IMR-90 (cell line): ENCODE data around the gene SLC16A2. TPM values are rescaled to one million over a fixed set of nuclear protein-coding genes. Genes with fewer than 3 reads are reported as not detected.

ENCODE experiments used
- ATAC-seq: fragments of 200-7000 bp; cut with Tn5 transposase; 2 replicates; pipeline ENCODE4 v1.9.1; 2020; ENCODE audit warnings: low read depth, mild to moderate bottlenecking, moderate library complexity
- BruUV-seq: library from RNA; stranded (reverse); fragments of 400-500 nt; replicated peaks from 2 replicates; lab custom pipeline; 2021; lab: Mats Ljungman, UMichigan
- CTCF ChIA-PET: fragments of 300-600 bp; formaldehyde crosslinking; extraction: SDS; loops from one replicate; lab custom pipeline; 2021; ENCODE audit warnings: antibody characterized with exemption; lab: Yijun Ruan, JAX
- POLR2A ChIA-PET: fragments of 300-600 bp; sonication (Branson Sonifier 250); formaldehyde crosslinking; loops from one replicate; lab custom pipeline; 2022; ENCODE audit warnings: antibody characterized with exemption; ENCODE audit not compliant: unreplicated experiment; lab: Charles Lee
- DNase-seq: peaks from one replicate; pipeline ENCODE4 v3.0.0; 2013
- H2AFZ ChIP-seq: replicated peaks from 2 replicates; pipeline ENCODE3; 2013; ENCODE audit warnings: low read length, mild to moderate bottlenecking; ENCODE audit not compliant: poor library complexity
- H2AK5ac ChIP-seq: 2 replicates; pipeline ENCODE4 v1.6.1; 2013; ENCODE audit warnings: low read depth, low read length, inconsistent platforms
- H2AK9ac ChIP-seq: replicated peaks from 2 replicates; pipeline ENCODE3; 2013; ENCODE audit warnings: mild to moderate bottlenecking, low read depth, low read length, moderate library complexity; ENCODE audit not compliant: poor library complexity
- H2BK120ac ChIP-seq: 2 replicates; pipeline ENCODE4 v1.6.1; 2013; ENCODE audit warnings: low read depth, low read length, inconsistent platforms
- H2BK15ac ChIP-seq: 3 replicates; pipeline ENCODE4 v1.6.1; 2013; ENCODE audit warnings: low read depth, low read length, inconsistent platforms
- H2BK20ac ChIP-seq: 2 replicates; pipeline ENCODE4 v1.6.1; 2013; ENCODE audit warnings: low read depth, mild to moderate bottlenecking, inconsistent platforms, low read length, moderate library complexity
- H2BK5ac ChIP-seq: 2 replicates; pipeline ENCODE4 v1.6.1; 2013; ENCODE audit warnings: mild to moderate bottlenecking, low read depth, low read length, inconsistent platforms; ENCODE audit not compliant: poor library complexity, severe bottlenecking
- H3K14ac ChIP-seq: replicated peaks from 2 replicates; pipeline ENCODE4 v1.6.1; 2013; ENCODE audit warnings: low read depth, low read length, inconsistent platforms
- H3K18ac ChIP-seq: 2 replicates; pipeline ENCODE4 v1.6.1; 2013; ENCODE audit warnings: low read depth, low read length, control low read depth
- H3K23ac ChIP-seq: 2 replicates; pipeline ENCODE4 v1.6.1; 2013; ENCODE audit warnings: low read depth, low read length, inconsistent platforms
- H3K27ac ChIP-seq: 2 replicates; pipeline ENCODE4 v1.5.1; 2013; ENCODE audit warnings: mild to moderate bottlenecking, control low read depth, low read length; ENCODE audit not compliant: insufficient read depth
- H3K27me3 ChIP-seq: 2 replicates; pipeline ENCODE4 v1.6.1; 2013; ENCODE audit warnings: low read length; ENCODE audit not compliant: control insufficient read depth, insufficient read depth
- H3K36me3 ChIP-seq: 2 replicates; pipeline ENCODE4 v1.6.1; 2013; ENCODE audit warnings: low read length, mixed read lengths; ENCODE audit not compliant: control insufficient read depth, insufficient read depth
- H3K4ac ChIP-seq: 2 replicates; pipeline ENCODE4 v1.6.1; 2013; ENCODE audit warnings: low read depth, low read length, inconsistent platforms
- H3K4me1 ChIP-seq: 2 replicates; pipeline ENCODE4 v1.6.1; 2013; ENCODE audit warnings: low read length, mixed read lengths; ENCODE audit not compliant: control insufficient read depth, insufficient read depth
- H3K4me2 ChIP-seq: 2 replicates; pipeline ENCODE4 v1.6.1; 2013; ENCODE audit warnings: low read depth, mild to moderate bottlenecking, control low read depth, low read length, moderate library complexity
- H3K4me3 ChIP-seq: 2 replicates; pipeline ENCODE4 v1.5.1; 2013; ENCODE audit warnings: low read depth, mild to moderate bottlenecking, control low read depth, low read length, moderate library complexity; ENCODE audit not compliant: insufficient read depth
- H3K56ac ChIP-seq: 2 replicates; pipeline ENCODE4 v1.6.1; 2013; ENCODE audit warnings: low read length, inconsistent platforms; ENCODE audit not compliant: insufficient read depth; ENCODE audit errors: extremely low read depth
- H3K79me1 ChIP-seq, 2 experiments: 2 replicates each; pipeline ENCODE4 v1.6.1; 2013; ENCODE audit warnings: low read length in 2 of 2, inconsistent platforms in 1 of 2, low read depth in 1 of 2
- H3K9ac ChIP-seq: 2 replicates; pipeline ENCODE4 v1.6.1; 2013; ENCODE audit warnings: low read depth, low read length, control low read depth
- H3K9me1 ChIP-seq: 2 replicates; pipeline ENCODE4 v1.6.1; 2013; ENCODE audit warnings: low read length, inconsistent platforms; ENCODE audit not compliant: insufficient read depth
- H3K9me3 ChIP-seq: 2 replicates; pipeline ENCODE4 v1.6.1; 2013; ENCODE audit warnings: low read length; ENCODE audit not compliant: control insufficient read depth, insufficient read depth
- H4K20me1 ChIP-seq: 2 replicates; pipeline ENCODE4 v1.6.1; 2013; ENCODE audit warnings: low read length, inconsistent platforms; ENCODE audit not compliant: insufficient read depth
- H4K5ac ChIP-seq: 2 replicates; pipeline ENCODE4 v1.6.1; 2013; ENCODE audit warnings: mild to moderate bottlenecking, low read depth, low read length, control low read depth
- H4K8ac ChIP-seq, 2 experiments: 2 replicates each; pipeline ENCODE4 v1.6.1; 2013; ENCODE audit warnings: low read depth in 2 of 2, low read length in 2 of 2, control low read depth in 1 of 2, inconsistent platforms in 1 of 2
- H4K91ac ChIP-seq: 2 replicates; pipeline ENCODE4 v1.6.1; 2013; ENCODE audit warnings: low read depth, low read length, inconsistent platforms; ENCODE audit not compliant: insufficient read depth
- BHLHE40 ChIP-seq: fragments of 150-350 bp; IDR thresholded peaks from 2 replicates; pipeline ENCODE4 v1.6.1; 2016; ENCODE audit warnings: mild to moderate bottlenecking, low read depth, low read length
- CEBPB ChIP-seq: IDR thresholded peaks from 2 replicates; pipeline ENCODE4 v1.6.1; 2012; ENCODE audit warnings: low read depth, low read length, improper control_type of control experiment
- MAFK ChIP-seq: IDR thresholded peaks from 2 replicates; pipeline ENCODE4 v1.6.1; 2012; ENCODE audit warnings: low read depth, low read length, improper control_type of control experiment
- MAZ ChIP-seq: IDR thresholded peaks from 2 replicates; pipeline ENCODE4 v1.6.1; 2012; ENCODE audit warnings: low read depth, mild to moderate bottlenecking, low read length, improper control_type of control experiment, moderate library complexity, borderline replicate concordance
- MXI1 ChIP-seq: IDR thresholded peaks from 2 replicates; pipeline ENCODE4 v1.6.1; 2012; ENCODE audit warnings: low read depth, mild to moderate bottlenecking, low read length, moderate library complexity, borderline replicate concordance
- NFE2L2 ChIP-seq: fragments of 150-350 bp; IDR thresholded peaks from 2 replicates; pipeline ENCODE4 v1.6.1; 2016; ENCODE audit warnings: low read depth, mild to moderate bottlenecking, low read length
- POLR2A ChIP-seq: IDR thresholded peaks from 2 replicates; pipeline ENCODE4 v1.6.1; 2012; ENCODE audit warnings: mild to moderate bottlenecking, low read depth, low read length
- RCOR1 ChIP-seq: IDR thresholded peaks from 2 replicates; pipeline ENCODE4 v1.6.1; 2012; ENCODE audit warnings: mild to moderate bottlenecking, low read length, improper control_type of control experiment; ENCODE audit not compliant: insufficient replicate concordance
- SMC3 ChIP-seq: fragments of 150-350 bp; IDR thresholded peaks from 2 replicates; pipeline ENCODE4 v1.6.1; 2016; ENCODE audit warnings: low read depth, mild to moderate bottlenecking, antibody characterized with exemption, low read length, moderate library complexity
- WGBS, 2 experiments: methylation state at CpG; one replicate each; pipeline versions ENCODE4 v1.1.5 to v1.1.7; 2013; ENCODE audit warnings: missing lambda C conversion rate in 2 of 2; ENCODE audit not compliant: insufficient read length in 1 of 2; ENCODE audit errors: extremely low coverage in 2 of 2; 5-methylcytosine and 5-hydroxymethylcytosine counted together
- dilution Hi-C: fragments of 300-500 bp; cut with HindIII; formaldehyde crosslinking; loops from one replicate; pipeline ENCODE4 v1.14.3; 2018; ENCODE audit warnings: low sequenced_read_pairs; ENCODE audit not compliant: unreplicated experiment
- in situ Hi-C: fragments of 300-500 bp; cut with MboI; formaldehyde crosslinking; loops from 3 replicates; pipeline ENCODE4 v1.14.3; 2019; ENCODE audit warnings: low sequenced_read_pairs, inconsistent platforms, mixed read lengths
- intact Hi-C: fragments of 100-400 bp; cut with micrococcal nuclease; formaldehyde crosslinking; loops from 2 replicates; pipeline ENCODE4 v1.10.0; 2022
- polyA plus RNA-seq, 3 experiments: library from polyadenylated mRNA; depleted of rRNA; stranded (reverse); fragments of >200 nt; gene quantifications; 2 replicates each; pipeline ENCODE4 v1.2.3, GENCODE V29; 2012; ENCODE audit warnings: low replicate concordance in 1 of 3
- total RNA-seq: library from RNA; depleted of rRNA; stranded (reverse); fragments of >200 nt; gene quantifications from 2 replicates; pipeline ENCODE4 v1.2.3, GENCODE V29; 2012
- TF ChIP-seq, protein P1 (sequence below): conservative IDR thresholded peaks from 2 replicates; pipeline ENCODE4 v1.5.1; 2012; ENCODE audit warnings: mild to moderate bottlenecking, low read depth, low read length, improper control_type of control experiment
- TF ChIP-seq, protein P2 (sequence below): fragments of 150-350 bp; IDR thresholded peaks from 2 replicates; pipeline ENCODE4 v1.6.1; 2016; ENCODE audit warnings: low read depth, mild to moderate bottlenecking, low read length, moderate library complexity, borderline replicate concordance

The SLC16A2 gene
- total and polyA plus RNA-seq, 2 of the 4 experiments (the other 2 are of a cell fraction), result 6.1 to 23.8 TPM

DNA sequence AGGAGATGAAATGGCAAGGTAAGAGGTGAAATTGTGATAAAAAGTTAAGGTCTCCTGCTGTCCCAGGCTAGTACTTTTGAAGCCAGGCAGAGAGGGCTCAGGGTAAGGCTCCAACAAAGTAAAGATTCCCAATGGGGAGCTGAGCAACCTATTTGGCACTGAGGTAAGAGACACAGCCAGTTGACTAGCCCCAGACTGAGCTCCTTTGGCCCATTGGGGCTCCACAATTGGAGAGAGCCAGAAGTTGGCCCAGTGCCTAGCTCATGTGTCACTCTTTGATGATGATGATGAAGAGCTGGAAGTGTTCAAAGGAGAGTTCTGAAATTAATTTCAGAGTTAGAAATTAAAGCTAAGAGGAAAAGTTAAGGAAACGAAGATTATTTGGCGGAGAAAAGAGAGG is 98.6 kb downstream of the SLC16A2 start:
- WGBS, 2 experiments, result 100% methylated on average over 2 of the region's 2 CpGs; no CpG with 5 or more reads in 1 of the 2 experiments
- Histone ChIP-seq H2BK20ac (no peak overlapping the region), H3K9me3 (no peaks in the 10 kb centered on the region), H3K4me3 (no peak overlapping the region), H3K23ac (no peak overlapping the region), H4K20me1 (no peaks in the 10 kb centered on the region), H3K27ac (no peak overlapping the region), H2BK15ac (no peak overlapping the region), H4K91ac (no peak overlapping the region), H4K8ac (no peak overlapping the region), H3K9me1 (no peaks in the 10 kb centered on the region), H4K5ac (no peak overlapping the region), H3K27me3 (no peaks in the 10 kb centered on the region), H3K79me1 (no peaks in the 10 kb centered on the region), H3K9ac (no peak overlapping the region), H2BK120ac (no peak overlapping the region), H3K56ac (no peak overlapping the region), H3K4ac (no peak overlapping the region), H3K36me3 (no peaks in the 10 kb centered on the region), H3K18ac (no peak overlapping the region), H3K4me1 (peaks cover 5% of the 10 kb centered on the region; the same call in 1 of the 2 replicates), H2AK5ac (no peak overlapping the region), H3K14ac (no peak overlapping the region), H2AFZ (no peak overlapping the region), H3K4me2 (no peak overlapping the region), H2BK5ac (no peak overlapping the region), H2AK9ac (no peak overlapping the region)
- ChIA-PET CTCF (interaction anchor here (0.7 kb wide), 1 partner anchor 137 kb away, joined by 3 read pairs; no protein-coding TSS in a partner anchor), POLR2A (no interaction called here)
- dilution Hi-C loops (no loop called here), in situ Hi-C loops (no loop called here), intact Hi-C loops (loop anchor here (5.0 kb wide), 1 partner anchor 98 kb away; the partner anchor contains the start of gene SLC16A2)
- TF ChIP-seq MXI1 (no peak), RCOR1 (no peak), NFE2L2 (no peak), POLR2A (no peak), CEBPB (no peak), SMC3 (no peak), MAZ (no peak), BHLHE40 (no peak), MAFK (no peak)
- TF ChIP-seq, protein P1, sequence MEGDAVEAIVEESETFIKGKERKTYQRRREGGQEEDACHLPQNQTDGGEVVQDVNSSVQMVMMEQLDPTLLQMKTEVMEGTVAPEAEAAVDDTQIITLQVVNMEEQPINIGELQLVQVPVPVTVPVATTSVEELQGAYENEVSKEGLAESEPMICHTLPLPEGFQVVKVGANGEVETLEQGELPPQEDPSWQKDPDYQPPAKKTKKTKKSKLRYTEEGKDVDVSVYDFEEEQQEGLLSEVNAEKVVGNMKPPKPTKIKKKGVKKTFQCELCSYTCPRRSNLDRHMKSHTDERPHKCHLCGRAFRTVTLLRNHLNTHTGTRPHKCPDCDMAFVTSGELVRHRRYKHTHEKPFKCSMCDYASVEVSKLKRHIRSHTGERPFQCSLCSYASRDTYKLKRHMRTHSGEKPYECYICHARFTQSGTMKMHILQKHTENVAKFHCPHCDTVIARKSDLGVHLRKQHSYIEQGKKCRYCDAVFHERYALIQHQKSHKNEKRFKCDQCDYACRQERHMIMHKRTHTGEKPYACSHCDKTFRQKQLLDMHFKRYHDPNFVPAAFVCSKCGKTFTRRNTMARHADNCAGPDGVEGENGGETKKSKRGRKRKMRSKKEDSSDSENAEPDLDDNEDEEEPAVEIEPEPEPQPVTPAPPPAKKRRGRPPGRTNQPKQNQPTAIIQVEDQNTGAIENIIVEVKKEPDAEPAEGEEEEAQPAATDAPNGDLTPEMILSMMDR, result no peak
- TF ChIP-seq, protein P2, sequence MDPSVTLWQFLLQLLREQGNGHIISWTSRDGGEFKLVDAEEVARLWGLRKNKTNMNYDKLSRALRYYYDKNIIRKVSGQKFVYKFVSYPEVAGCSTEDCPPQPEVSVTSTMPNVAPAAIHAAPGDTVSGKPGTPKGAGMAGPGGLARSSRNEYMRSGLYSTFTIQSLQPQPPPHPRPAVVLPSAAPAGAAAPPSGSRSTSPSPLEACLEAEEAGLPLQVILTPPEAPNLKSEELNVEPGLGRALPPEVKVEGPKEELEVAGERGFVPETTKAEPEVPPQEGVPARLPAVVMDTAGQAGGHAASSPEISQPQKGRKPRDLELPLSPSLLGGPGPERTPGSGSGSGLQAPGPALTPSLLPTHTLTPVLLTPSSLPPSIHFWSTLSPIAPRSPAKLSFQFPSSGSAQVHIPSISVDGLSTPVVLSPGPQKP, result no peak
- DNase-seq (no peak), ATAC-seq (no peak)
- BruUV-seq, result no TSS peak
